Activated naive CD4-positive, alpha-beta T cell treated with anti-CD3 and anti-CD28 coated beads, Interleukin-2, amount 50 U/mL, for 24 hours (primary cell): ENCODE results near the gene CCDC32.

Experiments
- H3K27ac Mint-ChIP-seq: one replicate; pipeline ENCODE4 v1.8.0; 2021; ENCODE audit warnings: mild to moderate bottlenecking, mixed read lengths
- H3K27me3 Mint-ChIP-seq: one replicate; pipeline ENCODE4 v1.8.0; 2021; ENCODE audit warnings: mixed read lengths
- H3K36me3 Mint-ChIP-seq: one replicate; pipeline ENCODE4 v1.8.0; 2021; ENCODE audit warnings: mixed read lengths
- H3K4me1 Mint-ChIP-seq: one replicate; pipeline ENCODE4 v1.8.0; 2021; ENCODE audit warnings: mixed read lengths
- H3K4me3 Mint-ChIP-seq: one replicate; pipeline ENCODE4 v1.8.0; 2021; ENCODE audit warnings: mild to moderate bottlenecking, mixed read lengths
- H3K9me3 Mint-ChIP-seq: one replicate; pipeline ENCODE4 v1.8.0; 2021; ENCODE audit warnings: mixed read lengths

Gene CCDC32

GRCh38 chr15:40548610-40549009, 16.2 kb downstream of the CCDC32 start:
- Mint-ChIP-seq H3K27me3 (no peaks in the 10 kb centered on the region), H3K4me3 (no peak overlapping the region), H3K4me1 (no peaks in the 10 kb centered on the region), H3K9me3 (no peaks in the 10 kb centered on the region), H3K36me3 (peaks cover 18% of the 10 kb centered on the region), H3K27ac (no peak overlapping the region)

GRCh38 chr15:40545457-40545856, 19.4 kb downstream of the CCDC32 start:
- Mint-ChIP-seq H3K27me3 (no peaks in the 10 kb centered on the region), H3K4me3 (no peak overlapping the region), H3K4me1 (no peaks in the 10 kb centered on the region), H3K36me3 (peaks cover 14% of the 10 kb centered on the region), H3K9me3 (no peaks in the 10 kb centered on the region), H3K27ac (no peak overlapping the region)

GRCh38 chr15:40543631-40544294, 21.1 kb downstream of the CCDC32 start:
- no peak overlapping the region for H3K4me3 Mint-ChIP-seq
- H3K27ac Mint-ChIP-seq: no peak overlapping the region
- peaks cover 10% of the 10 kb centered on the region for H3K36me3 Mint-ChIP-seq
- H3K4me1 Mint-ChIP-seq: no peaks in the 10 kb centered on the region
- no peaks in the 10 kb centered on the region for H3K27me3 Mint-ChIP-seq
- no peaks in the 10 kb centered on the region for H3K9me3 Mint-ChIP-seq

- no peak overlapping the region for H3K4me3 Mint-ChIP-seq
Observed at GRCh38 chr15:40543082-40543481, 21.8 kb downstream of the CCDC32 start.

GRCh38 chr15:40538976-40539375, 25.9 kb downstream of the CCDC32 start:
- no peak overlapping the region for H3K4me3 Mint-ChIP-seq

More at GRCh38 chr15:40543082-40543481, 21.8 kb downstream of the CCDC32 start:
- Mint-ChIP-seq H3K27me3 (no peaks in the 10 kb centered on the region), H3K27ac (no peak overlapping the region), H3K36me3 (peaks cover 7% of the 10 kb centered on the region), H3K4me1 (no peaks in the 10 kb centered on the region), H3K9me3 (no peaks in the 10 kb centered on the region)

GRCh38 chr15:40536501-40536900, 28.3 kb downstream of the CCDC32 start:
- Mint-ChIP-seq H3K27ac (no peak overlapping the region), H3K4me3 (no peak overlapping the region), H3K36me3 (peaks cover 2% of the 10 kb centered on the region), H3K9me3 (no peaks in the 10 kb centered on the region), H3K27me3 (no peaks in the 10 kb centered on the region), H3K4me1 (no peaks in the 10 kb centered on the region)

More at GRCh38 chr15:40538976-40539375, 25.9 kb downstream of the CCDC32 start:
- H3K27me3 Mint-ChIP-seq: no peaks in the 10 kb centered on the region
- H3K4me1 Mint-ChIP-seq: no peaks in the 10 kb centered on the region
- no peaks in the 10 kb centered on the region for H3K9me3 Mint-ChIP-seq
- H3K27ac Mint-ChIP-seq: no peak overlapping the region
- peaks cover 2% of the 10 kb centered on the region for H3K36me3 Mint-ChIP-seq

GRCh38 chr15:40534371-40534770, 30.5 kb downstream of the CCDC32 start:
- H3K36me3 Mint-ChIP-seq: peaks cover 4% of the 10 kb centered on the region
- no peaks in the 10 kb centered on the region for H3K27me3 Mint-ChIP-seq
- H3K27ac Mint-ChIP-seq: no peak overlapping the region
- no peaks in the 10 kb centered on the region for H3K4me1 Mint-ChIP-seq
- no peaks in the 10 kb centered on the region for H3K9me3 Mint-ChIP-seq
- no peak overlapping the region for H3K4me3 Mint-ChIP-seq

- Mint-ChIP-seq H3K4me3 (no peak overlapping the region), H3K27ac (no peak overlapping the region), H3K27me3 (no peaks in the 10 kb centered on the region), H3K9me3 (no peaks in the 10 kb centered on the region), H3K4me1 (no peaks in the 10 kb centered on the region), H3K36me3 (peaks cover 2% of the 10 kb centered on the region)
Observed at GRCh38 chr15:40533763-40534364, 31.0 kb downstream of the CCDC32 start.

GRCh38 chr15:40528801-40529200, 36.0 kb downstream of the CCDC32 start:
- peaks cover 6% of the 10 kb centered on the region for H3K36me3 Mint-ChIP-seq
- H3K9me3 Mint-ChIP-seq: no peaks in the 10 kb centered on the region
- no peak overlapping the region for H3K27ac Mint-ChIP-seq
- no peaks in the 10 kb centered on the region for H3K4me1 Mint-ChIP-seq
- no peaks in the 10 kb centered on the region for H3K27me3 Mint-ChIP-seq
- no peak overlapping the region for H3K4me3 Mint-ChIP-seq

- H3K4me1 Mint-ChIP-seq: no peaks in the 10 kb centered on the region
- H3K4me3 Mint-ChIP-seq: no peak overlapping the region
- no peaks in the 10 kb centered on the region for H3K9me3 Mint-ChIP-seq
- H3K27me3 Mint-ChIP-seq: no peaks in the 10 kb centered on the region
- no peak overlapping the region for H3K27ac Mint-ChIP-seq
- H3K36me3 Mint-ChIP-seq: peaks cover 6% of the 10 kb centered on the region
Observed at GRCh38 chr15:40525855-40526254, 39.0 kb downstream of the CCDC32 start.

GRCh38 chr15:40523611-40524010, 41.2 kb downstream of the CCDC32 start:
- Mint-ChIP-seq H3K27ac (no peak overlapping the region), H3K27me3 (no peaks in the 10 kb centered on the region), H3K9me3 (no peaks in the 10 kb centered on the region), H3K4me1 (peaks cover 3% of the 10 kb centered on the region), H3K4me3 (no peak overlapping the region), H3K36me3 (peaks cover 4% of the 10 kb centered on the region)

GRCh38 chr15:40516322-40516721, 48.5 kb downstream of the CCDC32 start:
- no peak overlapping the region for H3K27ac Mint-ChIP-seq
- no peaks in the 10 kb centered on the region for H3K36me3 Mint-ChIP-seq
- no peak overlapping the region for H3K4me3 Mint-ChIP-seq
- H3K27me3 Mint-ChIP-seq: peaks cover 12% of the 10 kb centered on the region
- peaks cover 10% of the 10 kb centered on the region for H3K4me1 Mint-ChIP-seq
- no peaks in the 10 kb centered on the region for H3K9me3 Mint-ChIP-seq

- Mint-ChIP-seq H3K9me3 (no peaks in the 10 kb centered on the region), H3K27me3 (peaks cover 23% of the 10 kb centered on the region)
Observed at GRCh38 chr15:40513609-40514008, 51.2 kb downstream of the CCDC32 start.

GRCh38 chr15:40512440-40512839, 52.4 kb downstream of the CCDC32 start:
- H3K36me3 Mint-ChIP-seq: no peaks in the 10 kb centered on the region
- H3K9me3 Mint-ChIP-seq: no peaks in the 10 kb centered on the region
- peak overlapping the region; percentile 59 for H3K4me3 Mint-ChIP-seq
- peaks cover 18% of the 10 kb centered on the region for H3K4me1 Mint-ChIP-seq
- H3K27me3 Mint-ChIP-seq: peaks cover 29% of the 10 kb centered on the region
- no peak overlapping the region for H3K27ac Mint-ChIP-seq

More at GRCh38 chr15:40513609-40514008, 51.2 kb downstream of the CCDC32 start:
- Mint-ChIP-seq H3K27ac (no peak overlapping the region), H3K36me3 (no peaks in the 10 kb centered on the region), H3K4me3 (no peak overlapping the region), H3K4me1 (peaks cover 13% of the 10 kb centered on the region)

GRCh38 chr15:40511472-40512133, 53.2 kb downstream of the CCDC32 start:
- Mint-ChIP-seq H3K4me1 (peaks cover 24% of the 10 kb centered on the region), H3K27ac (no peak overlapping the region), H3K36me3 (no peaks in the 10 kb centered on the region), H3K27me3 (peaks cover 33% of the 10 kb centered on the region), H3K9me3 (no peaks in the 10 kb centered on the region), H3K4me3 (peak overlapping the region; percentile 84)

- peaks cover 35% of the 10 kb centered on the region for H3K27me3 Mint-ChIP-seq
- H3K4me1 Mint-ChIP-seq: peaks cover 26% of the 10 kb centered on the region
- H3K27ac Mint-ChIP-seq: no peak overlapping the region
- peak overlapping the region; percentile 84 for H3K4me3 Mint-ChIP-seq
- H3K36me3 Mint-ChIP-seq: no peaks in the 10 kb centered on the region
- H3K9me3 Mint-ChIP-seq: no peaks in the 10 kb centered on the region
Observed at GRCh38 chr15:40511093-40511471, 53.8 kb downstream of the CCDC32 start.
